Measurements from ENCODE around the gene KRT33B. TPM values are rescaled to one million over a fixed set of nuclear protein-coding genes. Genes with fewer than 3 reads are reported as not detected.
"Not testable (repeated sequence)": the region's sequence is repeated elsewhere in the genome, so short reads cannot be mapped to it uniquely, and the experiment has no call there.

Gene KRT33B
- total RNA-seq, 4 donors from 2014 or later = 0.25 to 117 (median 4.4) TPM; not detected in 1

DNA sequence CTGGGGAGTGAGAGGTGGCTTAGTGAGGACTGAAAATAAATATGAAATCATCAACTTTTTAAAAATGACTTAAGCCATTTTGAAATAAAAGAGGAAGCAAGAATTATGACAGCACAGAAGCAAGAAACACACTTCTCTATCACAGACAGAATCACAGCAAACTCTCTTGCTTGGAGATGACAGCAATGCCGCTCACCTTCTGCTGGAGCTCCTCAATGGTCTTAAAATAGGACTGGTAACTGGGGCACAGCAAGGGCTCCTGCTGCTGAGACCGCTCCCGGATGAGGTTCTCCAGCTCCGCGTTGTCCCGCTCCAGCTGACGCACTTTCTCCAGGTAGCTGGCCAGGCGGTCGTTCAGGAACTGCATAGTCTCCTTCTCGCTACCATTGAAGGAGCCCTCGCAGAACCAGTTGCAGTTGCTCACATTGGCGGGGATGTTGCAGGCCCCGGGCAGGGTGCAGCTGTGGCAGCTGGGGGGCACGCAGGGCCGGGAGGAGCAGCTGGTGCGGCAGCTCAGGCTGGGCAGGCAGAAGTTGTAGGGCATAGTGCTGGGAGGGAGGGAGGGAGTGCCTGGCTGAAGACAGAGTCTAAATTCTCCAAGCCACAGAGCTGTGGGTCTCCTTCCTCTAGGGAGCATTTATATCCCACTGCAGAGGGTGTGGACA, 27.5 kb upstream of the KRT33B start, which contains the start of gene KRT31:
TSS of gene KRT31 (minus strand) at position 613 of the 665 bp plus-strand sequence. CDS start at position 544, 69 bp downstream.
- WGBS, 2 donors = 36 to 66% methylated on average over 16 of the region's 16 CpGs
- no peak for TF ChIP-seq POLR2A (IDR thresholded peaks at IDR 0.05)
- TF ChIP-seq, protein P1, sequence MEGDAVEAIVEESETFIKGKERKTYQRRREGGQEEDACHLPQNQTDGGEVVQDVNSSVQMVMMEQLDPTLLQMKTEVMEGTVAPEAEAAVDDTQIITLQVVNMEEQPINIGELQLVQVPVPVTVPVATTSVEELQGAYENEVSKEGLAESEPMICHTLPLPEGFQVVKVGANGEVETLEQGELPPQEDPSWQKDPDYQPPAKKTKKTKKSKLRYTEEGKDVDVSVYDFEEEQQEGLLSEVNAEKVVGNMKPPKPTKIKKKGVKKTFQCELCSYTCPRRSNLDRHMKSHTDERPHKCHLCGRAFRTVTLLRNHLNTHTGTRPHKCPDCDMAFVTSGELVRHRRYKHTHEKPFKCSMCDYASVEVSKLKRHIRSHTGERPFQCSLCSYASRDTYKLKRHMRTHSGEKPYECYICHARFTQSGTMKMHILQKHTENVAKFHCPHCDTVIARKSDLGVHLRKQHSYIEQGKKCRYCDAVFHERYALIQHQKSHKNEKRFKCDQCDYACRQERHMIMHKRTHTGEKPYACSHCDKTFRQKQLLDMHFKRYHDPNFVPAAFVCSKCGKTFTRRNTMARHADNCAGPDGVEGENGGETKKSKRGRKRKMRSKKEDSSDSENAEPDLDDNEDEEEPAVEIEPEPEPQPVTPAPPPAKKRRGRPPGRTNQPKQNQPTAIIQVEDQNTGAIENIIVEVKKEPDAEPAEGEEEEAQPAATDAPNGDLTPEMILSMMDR (IDR thresholded peaks at IDR 0.05) = no peak
- H3K4me3 ChIP-seq (ENCODE audit: low read depth, poor library complexity, severe bottlenecking) = no peak within 1 kb of the TSS
- intact Hi-C loops (cut with DNase I; ENCODE audit: low total_unique reads) = no loop called here
- DNase-seq (ENCODE audit: low spot score in 2 of 2) = no peak

DNA sequence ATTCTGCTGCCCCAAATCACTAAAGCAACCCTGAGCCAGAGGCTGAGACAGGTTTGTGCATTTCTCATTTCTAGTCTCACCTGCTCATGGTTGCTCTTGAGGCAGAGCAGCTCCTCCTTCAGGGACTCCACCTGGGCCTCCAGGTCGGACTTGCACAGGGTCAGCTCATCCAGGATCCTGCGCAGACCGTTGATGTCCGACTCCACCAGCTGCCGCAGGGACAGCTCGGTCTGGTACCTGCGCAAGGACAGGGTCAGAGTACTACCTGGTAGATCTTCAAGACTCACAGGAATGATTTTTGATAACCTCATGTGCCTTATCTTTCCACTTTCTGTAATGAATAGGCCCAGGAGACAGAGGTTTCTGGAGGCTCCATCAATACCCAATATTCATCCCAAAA, 26.7 kb upstream of the KRT33B start:
- 52 to 74% methylated on average over 7 of the region's 7 CpGs for WGBS, 2 donors
- no peak for DNase-seq (ENCODE audit: low spot score in 2 of 2)
- H3K4me3 ChIP-seq (ENCODE audit: low read depth, poor library complexity, severe bottlenecking) = no peak overlapping the region
- intact Hi-C loops (cut with DNase I; ENCODE audit: low total_unique reads) = no loop called here
- TF ChIP-seq, protein P1 (IDR thresholded peaks at IDR 0.05) = no peak
- no peak for TF ChIP-seq POLR2A (IDR thresholded peaks at IDR 0.05)

DNA sequence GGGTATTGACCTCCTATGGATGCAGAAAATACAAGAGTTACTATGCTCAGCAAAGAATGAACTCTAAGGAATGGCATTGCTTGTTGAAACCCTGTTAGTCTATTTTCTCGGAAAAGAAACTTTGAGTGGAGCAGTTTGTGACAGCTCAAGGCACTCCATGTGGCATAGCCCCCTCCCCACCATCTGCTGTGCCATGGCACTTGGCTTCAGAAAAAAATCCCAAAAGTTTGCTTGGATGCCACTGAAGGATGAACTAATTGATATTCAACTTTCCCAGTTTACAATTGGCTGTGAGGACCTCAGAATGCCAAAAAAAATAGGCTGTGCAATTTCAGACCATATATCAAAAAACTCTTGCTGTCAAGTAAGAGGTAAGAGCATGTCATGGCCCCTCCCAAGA, 26.0 kb upstream of the KRT33B start:
- H3K4me3 ChIP-seq (ENCODE audit: low read depth, poor library complexity, severe bottlenecking) = no peak overlapping the region
- WGBS, 2 donors = 50 to 82% methylated on average over 1 of the region's 1 CpG
- DNase-seq (ENCODE audit: low spot score in 2 of 2) = no peak
- intact Hi-C loops (cut with DNase I; ENCODE audit: low total_unique reads) = no loop called here
- no peak for TF ChIP-seq POLR2A (IDR thresholded peaks at IDR 0.05)
- TF ChIP-seq, protein P1 (IDR thresholded peaks at IDR 0.05) = no peak

DNA sequence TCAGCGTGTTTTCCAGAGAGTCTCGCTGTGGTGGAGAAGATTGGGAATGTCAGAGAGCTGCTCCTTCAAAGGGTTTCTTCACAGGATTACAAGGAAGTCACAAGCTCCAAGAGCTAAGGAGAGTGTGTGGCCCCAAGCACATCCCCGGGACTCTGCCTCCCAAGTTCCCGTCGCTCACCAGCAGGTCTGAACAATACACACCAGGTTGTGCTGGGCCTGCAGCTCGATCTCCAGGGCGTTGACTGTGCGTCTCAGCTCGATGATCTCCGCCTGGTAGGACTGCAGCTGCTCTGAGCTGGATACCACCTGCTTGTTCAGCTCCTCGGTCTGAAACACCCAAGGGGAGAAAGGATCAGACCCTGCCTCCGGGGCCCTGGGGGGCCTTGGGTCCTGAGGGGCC, 25.4 kb upstream of the KRT33B start:
- 49 to 52% methylated on average over 4 to 5 of the region's 12 CpGs for WGBS, 2 donors
- intact Hi-C loops (cut with DNase I; ENCODE audit: low total_unique reads) = not testable (repeated sequence)

DNA sequence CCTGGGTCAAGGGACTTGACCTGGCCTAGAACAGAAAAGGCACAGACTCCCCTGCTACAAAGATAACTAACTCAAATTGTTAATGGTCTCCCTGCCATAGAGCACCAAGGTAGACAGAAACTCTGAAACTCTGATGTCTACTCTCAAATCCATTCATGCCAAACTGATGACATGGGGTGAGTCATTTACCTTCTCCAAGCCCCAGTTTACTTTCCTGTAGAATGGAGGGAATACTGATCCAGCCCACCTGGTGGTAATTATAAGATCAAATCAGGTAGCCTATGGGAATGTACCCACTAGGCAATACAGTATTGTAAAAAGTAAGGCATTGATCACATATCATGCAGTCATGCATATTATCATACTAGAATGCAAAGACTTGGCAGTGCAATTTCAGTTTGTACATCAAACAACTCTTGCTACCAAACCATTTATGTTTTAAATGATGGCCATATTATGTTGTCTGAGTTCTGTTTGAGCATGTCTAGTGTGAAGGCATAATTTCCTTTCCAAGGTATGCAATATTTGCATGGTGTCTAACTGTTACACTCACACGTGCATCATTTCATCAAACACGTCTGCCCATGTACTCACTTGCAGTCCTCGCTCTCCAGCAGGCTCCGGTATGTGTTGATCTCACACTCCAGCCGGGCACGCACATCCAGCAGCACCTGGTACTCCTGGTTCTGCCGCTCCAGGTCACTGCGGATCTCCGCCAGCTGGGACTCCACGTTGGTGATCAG, 24.8 kb upstream of the KRT33B start:
- intact Hi-C loops (cut with DNase I; ENCODE audit: low total_unique reads) = no loop called here
- DNase-seq (ENCODE audit: low spot score in 2 of 2) = peak in 1 of 2 donors; percentile 37
- no peak for TF ChIP-seq POLR2A (IDR thresholded peaks at IDR 0.05)
- TF ChIP-seq, protein P1 (IDR thresholded peaks at IDR 0.05) = no peak
- H3K4me3 ChIP-seq (ENCODE audit: low read depth, poor library complexity, severe bottlenecking) = no peak overlapping the region
- WGBS, 2 donors = 46 to 57% methylated on average over 10 of the region's 10 CpGs

More for the DNA sequence above, 25.4 kb upstream of the KRT33B start:
- DNase-seq (ENCODE audit: low spot score in 2 of 2); H3K4me3 ChIP-seq (ENCODE audit: low read depth, poor library complexity, severe bottlenecking): not testable (repeated sequence)

DNA sequence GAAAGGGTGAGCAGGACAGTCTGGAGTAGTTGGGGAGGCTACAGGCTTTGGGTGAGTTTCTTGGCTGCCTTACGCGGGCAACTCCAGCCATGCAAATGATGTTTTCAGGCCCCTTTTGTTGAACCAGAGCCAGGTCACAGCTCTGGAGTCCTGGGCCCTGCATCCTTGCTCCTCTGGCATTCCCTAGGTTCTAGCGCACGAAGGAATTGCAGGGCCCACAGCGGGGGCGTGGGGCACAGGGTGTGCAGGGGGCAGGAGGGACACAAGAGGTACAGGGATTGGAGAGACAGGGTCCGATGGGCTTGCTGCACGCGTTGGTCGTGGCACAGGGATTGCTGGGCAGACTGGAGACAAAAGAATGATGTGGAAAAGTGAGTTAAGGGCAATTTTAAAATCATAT, 24.2 kb upstream of the KRT33B start:
- TF ChIP-seq, protein P1 (IDR thresholded peaks at IDR 0.05) = no peak
- no peak for TF ChIP-seq POLR2A (IDR thresholded peaks at IDR 0.05)
- no peak overlapping the region for H3K4me3 ChIP-seq (ENCODE audit: low read depth, poor library complexity, severe bottlenecking)
- intact Hi-C loops (cut with DNase I; ENCODE audit: low total_unique reads) = no loop called here
- DNase-seq (ENCODE audit: low spot score in 2 of 2) = no peak
- WGBS, 2 donors = 76 to 82% methylated on average over 10 of the region's 10 CpGs

Data from lower leg skin (tissue), 4 donors.